RPMI7951 (cell line): ENCODE data around the gene LGALS4. TPM values are rescaled to one million over a fixed set of nuclear protein-coding genes. Genes with fewer than 3 reads are reported as not detected.
"Not testable (repeated sequence)": the region's sequence is repeated elsewhere in the genome, so short reads cannot be mapped to it uniquely, and the experiment has no call there.

ENCODE experiments used
- DNase-seq: peaks from one replicate; pipeline ENCODE4 v3.0.0-alpha.2; 2012; ENCODE audit warnings: low read depth
- total RNA-seq: library from RNA; depleted of rRNA; stranded (reverse); fragments of >200 nt; shearing (Covaris generic); gene quantifications from 2 replicates; pipeline ENCODE4 v1.2.3, GENCODE V29; 2014

LGALS4 gene
- total RNA-seq, 1 experiment from 2014 or later: not detected

- DNase-seq: no peak
Observed at GRCh38 chr19:38842439-38843174, 29.9 kb upstream of the LGALS4 start.

DNA sequence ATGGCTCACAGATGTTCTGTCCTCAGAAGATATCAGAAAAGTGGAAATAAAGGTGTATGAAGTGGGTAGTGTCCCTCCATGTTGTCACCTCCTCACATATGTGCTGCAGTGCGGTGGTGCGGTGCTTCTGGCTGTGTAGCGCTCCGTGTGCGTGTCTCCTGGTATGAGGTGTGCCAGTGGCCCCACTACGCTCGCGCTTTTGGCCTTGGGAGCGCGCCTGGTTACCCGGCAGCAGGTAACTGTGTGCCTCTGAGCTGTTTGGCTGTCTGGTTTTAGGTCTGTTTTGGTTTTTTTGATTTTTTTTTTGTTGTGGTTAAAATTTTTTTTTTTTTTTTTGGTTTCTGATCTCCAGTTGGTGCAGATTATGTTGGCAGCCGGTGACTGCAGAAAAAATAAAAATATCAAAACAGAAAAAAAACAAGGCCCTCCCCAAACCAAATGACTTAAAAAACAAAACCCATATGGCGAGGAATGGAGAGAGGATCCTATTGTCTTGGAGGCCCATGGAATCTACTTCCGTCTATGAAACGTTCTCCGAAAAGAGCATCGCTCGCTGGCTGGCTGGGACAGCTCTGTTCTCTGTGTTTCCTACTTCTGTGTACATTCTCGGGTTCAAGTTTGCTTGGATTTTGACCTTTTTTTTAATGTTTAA lies 29.2 kb upstream of the LGALS4 start:
- no peak for DNase-seq

- no peak for DNase-seq
Observed at GRCh38 chr19:38841180-38841766, 28.5 kb upstream of the LGALS4 start.

DNA sequence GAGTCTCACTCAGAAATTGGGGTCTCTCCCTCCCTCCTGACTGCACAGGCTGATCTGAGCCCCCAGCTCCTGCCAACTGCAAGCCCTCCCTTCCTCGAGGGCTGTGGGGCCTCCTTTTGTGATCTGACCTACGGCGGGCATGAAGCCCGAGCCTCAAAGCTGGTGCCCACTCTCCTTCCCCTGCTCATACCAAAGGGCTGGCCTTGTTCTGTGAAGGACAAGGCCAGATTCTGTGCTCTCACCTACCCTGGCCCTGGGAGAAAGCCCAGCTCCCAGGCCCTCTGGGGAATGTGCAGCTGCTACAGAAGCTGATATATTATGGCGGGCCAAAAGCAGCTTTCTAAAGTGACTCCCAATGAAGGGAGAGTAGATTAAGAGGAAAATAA lies 27.8 kb upstream of the LGALS4 start:
- DNase-seq: no peak

GRCh38 chr19:38839816-38840582 lies 27.3 kb upstream of the LGALS4 start:
- DNase-seq: no peak

DNA sequence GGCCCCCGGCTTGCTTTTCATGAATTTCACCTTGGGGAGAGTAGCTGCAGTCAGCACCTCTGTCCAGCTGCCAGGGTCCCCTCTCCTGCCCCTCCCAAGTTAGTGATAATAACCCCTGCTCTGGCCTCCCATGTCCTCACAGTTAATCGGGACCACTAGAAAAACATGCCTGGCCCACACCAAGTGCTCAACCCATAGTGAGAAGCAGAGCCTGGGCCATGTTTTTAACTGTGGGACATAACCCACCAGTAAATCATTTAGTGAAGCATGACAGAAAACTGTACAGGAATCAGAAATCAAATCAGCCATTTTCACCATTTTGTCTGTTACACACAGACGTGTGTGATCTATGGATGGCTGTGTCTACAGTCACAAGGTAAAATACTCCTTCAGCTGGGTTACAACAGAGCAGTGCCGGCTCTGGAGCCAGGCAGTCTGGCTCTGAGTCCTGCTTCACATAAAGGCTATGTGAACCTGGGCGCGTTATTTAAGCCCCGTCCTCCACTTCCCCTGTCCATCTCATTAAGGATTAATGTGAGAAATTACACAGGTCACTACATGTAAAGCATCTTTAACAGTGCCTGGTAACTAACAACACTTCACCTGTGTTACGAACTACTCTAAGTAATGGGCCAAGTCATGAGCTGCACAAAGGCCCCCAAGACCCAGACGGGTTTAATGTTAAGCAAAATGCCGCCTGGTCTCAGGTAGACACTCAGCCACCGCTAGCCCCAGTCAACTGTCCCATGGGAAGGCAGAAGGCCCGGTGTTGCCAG lies 26.4 kb upstream of the LGALS4 start:
- DNase-seq: no peak

GRCh38 chr19:38838208-38838985 lies 25.7 kb upstream of the LGALS4 start:
- no peak for DNase-seq

GRCh38 chr19:38837656-38838121 lies 24.9 kb upstream of the LGALS4 start:
- DNase-seq: peak; percentile 86

- DNase-seq: no peak
Observed at GRCh38 chr19:38836983-38837626, 24.4 kb upstream of the LGALS4 start.

DNA sequence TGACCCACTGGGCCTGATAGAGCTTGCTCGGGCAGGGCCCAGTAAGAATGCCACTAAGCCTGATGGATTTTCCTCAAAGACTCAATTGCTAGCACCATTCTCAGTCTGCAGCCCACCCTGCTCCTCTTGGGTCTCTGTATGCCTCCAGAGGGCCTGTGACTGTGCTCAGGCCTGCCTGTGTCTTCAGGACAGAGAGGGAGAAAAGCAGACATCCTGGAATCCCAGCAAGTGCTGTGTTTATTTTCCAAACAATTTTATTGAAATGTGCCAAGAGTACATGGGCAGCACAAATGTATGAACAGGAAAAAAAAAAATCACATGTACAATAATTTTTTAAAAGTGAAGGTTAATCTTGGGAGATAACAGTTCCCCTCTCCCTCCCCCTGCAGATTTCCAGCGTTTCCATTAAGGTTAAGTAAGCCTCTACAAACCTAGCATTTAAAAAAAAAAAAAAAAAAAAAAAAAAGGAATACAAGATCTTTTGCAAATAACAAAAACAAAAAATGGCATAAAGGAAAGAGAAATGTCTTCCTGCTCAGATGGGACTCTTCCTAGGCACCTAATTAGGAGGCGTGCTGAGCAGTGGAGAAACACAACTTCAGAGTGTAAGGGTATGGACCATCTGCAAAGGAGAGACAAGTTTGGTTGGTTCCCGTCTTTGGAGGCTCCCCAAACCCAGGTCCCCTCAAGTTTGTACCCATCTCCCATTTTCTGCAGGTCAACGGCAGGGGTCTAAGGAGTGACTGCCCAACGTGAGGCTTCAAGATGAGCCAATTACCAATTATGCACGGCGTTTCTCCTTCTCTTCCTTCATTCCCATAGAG lies 23.6 kb upstream of the LGALS4 start:
- DNase-seq: no peak

DNA sequence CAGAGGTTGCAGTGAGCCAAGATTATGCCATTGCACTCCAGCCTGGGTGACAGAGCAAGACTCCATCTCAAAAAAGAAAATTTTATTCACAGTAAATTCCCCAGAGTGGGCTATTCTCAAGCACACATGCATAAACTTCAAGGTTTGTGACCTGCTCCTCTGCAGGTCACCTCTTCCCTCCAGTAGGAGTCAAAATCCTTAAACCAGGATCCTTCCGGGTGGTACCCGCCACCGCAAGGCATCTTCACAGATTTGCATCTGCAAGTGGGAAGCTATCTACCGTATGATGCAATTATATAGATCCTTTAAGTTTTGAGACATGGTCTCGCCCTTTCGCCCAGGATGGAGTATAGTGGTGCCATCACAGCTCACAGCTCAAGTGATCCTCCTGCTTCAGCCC lies 21.8 kb upstream of the LGALS4 start:
- DNase-seq: no peak

DNA sequence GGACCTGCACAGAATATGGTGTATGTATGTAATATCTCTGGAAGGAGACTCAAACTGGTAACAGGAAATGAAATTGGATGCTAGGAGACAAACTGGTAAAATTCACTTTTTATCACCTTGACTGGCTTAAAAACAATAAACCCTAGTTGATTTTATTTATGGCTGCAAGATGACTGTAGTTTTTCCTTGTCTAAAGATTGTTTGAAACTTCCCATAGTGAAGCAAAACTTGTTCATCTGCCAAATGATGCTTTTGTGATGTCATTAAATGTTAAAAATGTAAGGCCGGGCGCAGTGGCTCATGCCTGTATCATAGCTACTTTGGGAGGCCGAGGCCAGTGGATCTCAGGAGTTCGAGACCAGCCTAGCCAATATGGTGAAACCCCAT lies 21.4 kb upstream of the LGALS4 start:
- no peak for DNase-seq

DNA sequence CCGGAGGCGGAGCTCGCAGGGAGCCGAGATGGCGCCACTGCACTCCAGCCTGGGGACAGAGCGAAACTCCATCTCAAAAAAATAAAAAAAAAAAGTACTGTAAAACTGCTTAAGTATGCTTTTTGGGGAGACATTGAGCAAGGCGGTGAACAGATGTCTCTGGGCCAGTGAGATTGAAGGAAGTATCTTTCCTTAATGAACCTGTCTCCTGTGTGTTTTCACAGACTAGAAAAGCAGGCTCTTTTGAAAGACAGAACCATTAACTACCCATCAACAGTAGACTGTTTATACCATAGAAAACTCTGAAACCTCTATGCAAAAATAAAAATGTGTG lies 20.3 kb upstream of the LGALS4 start:
- DNase-seq: no peak

GRCh38 chr19:38831142-38831605 lies 18.4 kb upstream of the LGALS4 start:
- peak; percentile 95 for DNase-seq

GRCh38 chr19:38830039-38830733 lies 17.4 kb upstream of the LGALS4 start:
- no peak for DNase-seq

- DNase-seq: not testable (repeated sequence)
Observed at GRCh38 chr19:38829203-38829602, 16.5 kb upstream of the LGALS4 start.

DNA sequence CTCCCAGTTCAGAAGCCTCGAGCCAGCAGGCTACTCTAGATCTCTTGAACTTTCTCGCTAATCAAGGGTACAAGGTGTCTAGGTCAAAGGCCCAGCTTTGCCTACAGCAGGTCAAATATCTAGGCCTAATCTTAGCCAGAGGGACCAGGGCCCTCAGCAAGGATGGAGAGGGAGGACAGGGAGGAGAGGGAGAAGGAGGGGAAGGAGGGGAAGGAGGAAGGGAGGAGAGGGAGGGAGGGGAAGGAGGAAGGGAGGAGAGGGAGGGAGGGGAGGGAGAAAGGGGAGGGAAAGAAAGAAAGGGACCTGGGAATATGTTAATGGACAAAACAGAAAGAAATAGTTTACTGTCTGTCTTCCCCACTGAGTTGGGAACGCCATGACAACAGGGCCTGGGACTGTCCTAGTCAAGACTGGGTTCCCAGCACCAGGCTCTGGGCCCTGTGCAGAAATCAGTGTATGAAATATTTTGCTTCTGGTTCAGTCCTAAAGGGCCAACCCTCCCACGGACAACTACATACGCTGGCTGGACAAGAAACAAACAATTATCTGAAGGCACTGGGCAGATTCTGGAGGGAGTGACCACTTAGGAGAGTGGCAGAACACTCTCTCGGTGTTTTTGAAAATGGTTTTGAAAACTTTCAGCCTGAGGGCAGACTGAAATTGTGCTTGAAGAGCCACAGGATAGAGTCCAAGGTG lies 14.3 kb upstream of the LGALS4 start:
- DNase-seq: no peak

GRCh38 chr19:38825936-38826335 lies 13.2 kb upstream of the LGALS4 start:
- DNase-seq: not testable (repeated sequence)
